Measurements from ENCODE around the gene PSMA7. TPM values are rescaled to one million over a fixed set of nuclear protein-coding genes. Genes with fewer than 3 reads are reported as not detected.

Gene PSMA7
- 230 TPM for total RNA-seq
- long read RNA-seq, transcript PSMA7-203 (7 exons, 996 nt), result major isoform, 138 of 220 reads
- long read RNA-seq, transcript PSMA7-206 (4 exons, 548 nt), result minor isoform, 71 of 220 reads
- long read RNA-seq, partial matches to known transcripts, result 6 of 220 reads
- long read RNA-seq, other reads (novel, unspliced or antisense), result 4 of 220 reads

DNA sequence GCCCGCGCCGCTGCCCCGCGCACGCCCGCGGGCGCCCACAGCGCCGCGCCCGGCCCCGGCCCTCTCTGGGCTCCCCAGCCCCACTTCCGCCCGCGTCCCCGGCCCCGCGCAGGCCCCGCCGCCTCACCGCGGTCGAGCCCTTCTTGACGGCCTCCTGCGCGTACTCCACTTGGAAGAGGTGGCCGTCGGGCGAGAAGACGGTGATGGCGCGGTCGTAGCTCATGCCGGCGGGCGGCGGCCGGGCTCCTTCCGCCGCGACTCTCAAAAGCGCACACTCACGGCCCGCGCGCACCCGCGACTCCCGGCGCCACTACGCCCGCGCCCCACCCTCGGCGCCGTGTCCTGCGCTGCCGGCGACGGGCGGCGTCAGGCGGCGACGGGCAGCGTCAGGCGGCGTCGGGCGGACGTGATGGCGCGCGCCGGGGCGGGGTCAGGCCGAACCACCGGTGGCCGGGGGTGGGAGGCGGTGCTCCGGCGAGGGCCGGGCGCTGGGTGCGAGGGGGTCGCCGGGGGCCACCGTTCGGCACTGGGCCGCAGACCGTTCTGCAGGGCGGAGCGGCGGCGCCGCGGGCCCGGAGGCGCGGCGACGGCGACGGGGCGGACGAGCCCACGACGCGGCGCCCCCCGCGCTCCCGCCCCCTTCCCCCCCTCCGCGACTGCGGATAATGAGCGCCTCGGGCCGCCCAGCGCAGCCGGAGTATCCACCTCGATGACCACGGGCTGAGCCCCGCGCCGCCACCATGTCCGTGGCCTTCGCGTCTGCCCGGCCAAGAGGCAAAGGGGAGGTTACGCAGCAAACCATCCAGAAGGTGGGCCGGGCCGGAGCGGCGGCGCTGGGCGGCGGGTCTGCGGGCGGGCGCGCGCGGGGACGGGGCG, at the start of gene PSMA7, which contains the start of gene SS18L1:
TSS of gene PSMA7 (minus strand) at position 314 of the 876 bp plus-strand sequence. CDS start at position 223, 91 bp downstream.
TSS of gene SS18L1 (plus strand) at position 689 of the 876 bp plus-strand sequence. CDS start at position 741, 52 bp downstream.
- peak; percentile 94 for DNase-seq (ENCODE audit: missing footprints)
- ATAC-seq, result peak; percentile 96
- intact Hi-C loops (cut with DNase I), result loop anchor here (2.0 to 10.0 kb wide), 6 partner anchors 21 to 231 kb away; partner anchors contain the start of genes LSM14B, MTG2, OSBPL2 and TAF4

DNA sequence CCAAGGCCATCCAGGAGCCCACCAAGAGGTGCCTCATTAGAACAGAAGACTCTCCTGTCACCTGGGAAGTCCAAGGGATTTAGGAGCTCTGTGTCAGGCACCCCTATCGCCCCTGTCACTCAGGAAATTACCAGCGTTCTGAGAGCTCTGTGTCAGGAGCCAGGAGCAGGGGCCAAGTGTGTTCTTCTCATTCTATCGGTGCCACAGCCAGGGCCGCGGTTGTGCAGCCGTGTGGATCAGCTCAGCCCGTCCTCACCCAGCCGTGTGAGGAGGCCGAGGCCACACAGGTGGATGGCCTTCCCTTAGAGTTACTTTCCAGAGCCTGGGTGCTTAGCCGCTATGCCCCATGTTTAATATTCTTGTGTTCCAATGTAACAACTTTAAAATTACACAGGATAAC, 49.4 kb upstream of the PSMA7 start:
- intact Hi-C loops (cut with DNase I), result no loop called here
- DNase-seq (ENCODE audit: missing footprints) (peak; percentile 34), ATAC-seq (peak; percentile 43)

DNA sequence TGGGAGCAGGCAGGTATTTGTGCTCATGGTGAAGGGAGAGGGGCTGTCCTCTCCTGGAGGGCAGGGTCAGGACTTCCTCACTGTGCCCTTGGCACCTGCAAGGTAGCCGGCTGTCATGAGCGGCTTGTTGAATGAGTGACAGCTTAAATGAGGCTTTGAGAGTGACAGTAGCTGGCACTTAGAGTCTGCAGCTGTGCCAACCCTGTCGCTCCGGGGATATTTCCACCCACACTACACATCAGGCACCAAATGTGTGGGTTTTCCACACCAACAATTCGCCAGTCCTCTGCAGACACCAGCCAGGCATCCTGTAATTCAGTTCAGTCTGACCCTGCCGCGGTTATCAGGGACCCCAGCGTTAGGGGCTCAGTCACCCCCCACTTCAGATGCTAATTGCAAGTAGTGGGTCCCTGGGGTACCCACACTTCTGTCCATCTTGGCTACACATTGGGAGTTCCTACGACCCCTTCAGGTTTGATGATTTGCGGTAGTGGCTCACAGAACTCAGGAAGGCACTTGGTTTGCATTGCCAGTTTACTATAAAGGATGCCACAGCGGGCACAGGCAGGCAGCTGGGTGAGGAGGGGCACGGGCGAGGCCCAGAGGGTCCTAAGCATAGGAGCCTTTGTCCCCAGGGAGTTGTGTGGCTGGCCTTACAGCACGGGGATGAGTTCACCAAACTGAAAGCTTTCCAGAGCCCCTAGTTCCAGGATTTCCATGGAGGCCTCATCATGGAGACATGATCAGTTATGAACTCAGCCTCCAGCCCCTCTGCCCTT, 48.8 kb upstream of the PSMA7 start:
- peak; percentile 49 for ATAC-seq

DNA sequence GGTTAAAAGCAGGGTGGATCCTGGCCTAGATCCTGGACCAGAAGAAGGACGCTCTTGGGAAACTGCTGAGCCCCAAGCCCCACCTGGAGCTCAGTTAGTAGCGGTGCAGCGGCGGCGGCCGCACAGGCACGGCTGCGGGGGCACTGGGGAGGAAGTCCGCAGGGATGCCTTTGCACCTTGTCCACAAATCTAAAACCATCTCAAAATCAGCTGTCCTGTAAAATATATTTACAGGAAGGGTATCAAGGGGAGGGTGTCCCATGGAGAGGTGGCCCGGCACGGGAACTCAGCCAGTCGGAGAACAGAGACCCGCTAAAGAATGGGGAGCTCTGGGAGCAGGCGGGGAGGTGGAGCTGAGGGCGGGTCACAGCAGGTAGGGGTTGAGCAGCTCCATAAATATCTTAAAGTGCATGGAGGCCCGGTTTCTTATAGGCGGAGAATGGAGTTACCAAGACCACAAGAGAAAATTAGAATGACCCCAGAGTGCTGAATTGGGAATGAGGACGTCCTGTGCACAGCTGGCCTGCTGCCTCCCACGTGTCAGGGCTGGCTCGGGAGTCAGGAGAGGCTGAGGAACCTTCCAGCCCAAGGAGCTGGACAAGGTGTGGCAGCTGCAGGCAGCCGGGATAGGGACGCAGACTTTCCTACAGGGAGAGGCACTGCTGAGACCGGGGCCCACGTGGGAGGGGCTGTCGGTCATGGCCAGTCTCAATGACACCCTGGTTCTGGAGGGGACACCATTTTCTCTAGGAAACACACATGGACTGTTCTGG, 47.6 kb upstream of the PSMA7 start:
- DNase-seq (ENCODE audit: missing footprints), result peak; percentile 33
- no peak for ATAC-seq
- intact Hi-C loops (cut with DNase I), result no loop called here

More for the DNA sequence above, 48.8 kb upstream of the PSMA7 start:
- intact Hi-C loops (cut with DNase I), result no loop called here
- peak; percentile 37 for DNase-seq (ENCODE audit: missing footprints)

DNA sequence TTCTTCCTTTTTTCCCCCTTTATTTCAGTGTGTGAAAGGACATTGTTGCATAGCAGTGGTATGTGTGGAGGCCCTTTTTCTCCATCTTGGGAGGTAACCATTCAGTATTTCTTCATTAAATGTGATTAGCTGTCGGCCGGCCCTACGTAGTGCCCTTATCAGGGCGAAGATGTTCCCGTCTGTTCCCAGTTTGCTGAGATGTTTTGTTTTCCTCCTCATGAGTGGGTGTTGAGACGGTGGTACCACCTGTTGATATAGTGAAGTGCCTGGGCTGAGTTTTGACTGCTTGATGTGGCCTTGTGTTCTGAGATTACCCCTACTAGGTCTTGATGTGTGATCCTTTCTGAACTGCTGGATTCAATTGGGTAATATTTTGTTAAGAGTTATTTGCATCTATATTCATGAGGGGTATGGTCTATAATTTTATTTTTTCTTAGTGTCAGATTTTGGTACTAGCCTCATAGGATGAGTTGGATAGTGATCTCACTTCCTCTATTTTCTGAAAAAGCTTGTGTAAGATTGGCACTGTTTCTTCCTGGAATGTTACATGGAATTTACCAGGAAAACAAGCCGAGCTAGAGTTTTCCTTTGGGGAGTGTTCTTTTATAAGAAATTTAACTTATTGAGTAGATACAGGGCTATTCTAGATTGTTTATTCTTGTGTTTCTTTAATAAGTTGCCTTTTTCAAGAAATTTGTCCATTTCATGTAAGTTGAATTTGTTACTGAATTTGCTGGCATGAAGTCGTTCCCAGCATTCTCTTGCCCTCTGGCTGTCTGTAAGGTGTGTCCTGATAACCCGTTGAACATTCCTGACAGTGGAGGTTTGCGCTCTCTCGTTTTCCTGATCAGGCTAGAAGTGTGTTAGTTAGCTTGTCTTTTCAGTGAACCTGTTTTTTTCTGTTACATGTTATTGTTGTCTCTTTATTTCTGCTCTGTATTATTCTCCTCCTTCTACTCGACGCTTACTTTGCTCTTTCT, 44.0 kb upstream of the PSMA7 start:
- intact Hi-C loops (cut with DNase I), result loop anchor here (10.0 kb wide), 1 partner anchor 198 kb away; the partner anchor contains the start of gene RPS21
- DNase-seq (ENCODE audit: missing footprints) (peak; percentile 11), ATAC-seq (no peak)

DNA sequence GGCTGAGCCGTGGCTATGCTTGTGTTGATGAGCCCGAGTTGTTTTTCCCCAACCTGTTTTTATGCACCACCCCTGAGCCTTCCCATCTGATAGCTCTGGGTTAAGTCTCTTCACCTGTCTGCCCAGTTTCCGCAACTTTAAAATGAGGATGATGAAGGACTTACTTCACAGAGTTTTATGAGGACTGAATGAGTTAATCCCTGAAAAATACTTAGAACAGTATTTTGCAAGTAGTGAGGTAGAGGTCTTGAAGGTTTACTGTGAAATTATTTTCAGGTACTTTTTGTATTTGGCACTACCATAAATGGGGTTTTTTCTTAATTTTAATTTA, 42.9 kb upstream of the PSMA7 start:
- ATAC-seq, result no peak
- DNase-seq (ENCODE audit: missing footprints), result no peak
- intact Hi-C loops (cut with DNase I), result loop anchor here (10.0 kb wide), 1 partner anchor 199 kb away; the partner anchor contains the start of gene RPS21

DNA sequence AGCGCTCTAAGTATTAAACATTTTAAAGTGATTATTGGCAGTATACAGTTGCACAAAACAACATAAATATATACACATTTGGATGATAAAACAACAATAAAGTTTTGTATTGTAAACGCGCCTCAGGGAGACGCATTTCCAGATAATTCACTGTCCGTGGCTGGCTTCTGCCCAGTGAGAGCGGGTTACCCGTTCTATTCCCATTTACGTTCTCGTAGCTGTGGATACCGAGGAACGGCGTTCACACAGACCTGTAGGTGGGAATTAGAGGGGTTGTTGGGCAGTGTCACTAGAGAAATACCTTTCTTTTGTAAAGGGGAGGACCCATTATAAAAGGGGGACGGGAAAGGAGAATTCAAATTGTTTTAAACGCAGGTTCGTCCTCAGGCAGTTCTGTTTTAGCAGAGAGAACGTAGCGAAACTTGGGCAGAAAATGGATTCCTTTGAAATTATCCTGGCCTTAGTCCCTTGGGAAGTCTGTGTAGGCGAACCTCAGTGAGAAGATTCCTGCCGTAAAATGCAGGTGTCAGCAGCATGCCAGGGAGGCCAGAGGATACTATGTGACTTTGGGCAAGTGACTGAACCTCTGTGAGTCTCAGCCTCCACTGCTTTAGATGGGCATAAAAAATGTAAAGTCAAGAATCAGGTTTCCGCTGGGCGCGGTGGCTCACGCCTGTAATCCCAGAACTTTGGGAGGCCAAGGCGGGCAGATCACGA, 40.4 kb upstream of the PSMA7 start:
- ATAC-seq (no peak), DNase-seq (ENCODE audit: missing footprints) (peak; percentile 23)
- intact Hi-C loops (cut with DNase I), result loop anchor here (5.0 to 10.0 kb wide), 3 partner anchors 41 to 201 kb away; partner anchors contain the start of genes PSMA7, RPS21 and SS18L1

DNA sequence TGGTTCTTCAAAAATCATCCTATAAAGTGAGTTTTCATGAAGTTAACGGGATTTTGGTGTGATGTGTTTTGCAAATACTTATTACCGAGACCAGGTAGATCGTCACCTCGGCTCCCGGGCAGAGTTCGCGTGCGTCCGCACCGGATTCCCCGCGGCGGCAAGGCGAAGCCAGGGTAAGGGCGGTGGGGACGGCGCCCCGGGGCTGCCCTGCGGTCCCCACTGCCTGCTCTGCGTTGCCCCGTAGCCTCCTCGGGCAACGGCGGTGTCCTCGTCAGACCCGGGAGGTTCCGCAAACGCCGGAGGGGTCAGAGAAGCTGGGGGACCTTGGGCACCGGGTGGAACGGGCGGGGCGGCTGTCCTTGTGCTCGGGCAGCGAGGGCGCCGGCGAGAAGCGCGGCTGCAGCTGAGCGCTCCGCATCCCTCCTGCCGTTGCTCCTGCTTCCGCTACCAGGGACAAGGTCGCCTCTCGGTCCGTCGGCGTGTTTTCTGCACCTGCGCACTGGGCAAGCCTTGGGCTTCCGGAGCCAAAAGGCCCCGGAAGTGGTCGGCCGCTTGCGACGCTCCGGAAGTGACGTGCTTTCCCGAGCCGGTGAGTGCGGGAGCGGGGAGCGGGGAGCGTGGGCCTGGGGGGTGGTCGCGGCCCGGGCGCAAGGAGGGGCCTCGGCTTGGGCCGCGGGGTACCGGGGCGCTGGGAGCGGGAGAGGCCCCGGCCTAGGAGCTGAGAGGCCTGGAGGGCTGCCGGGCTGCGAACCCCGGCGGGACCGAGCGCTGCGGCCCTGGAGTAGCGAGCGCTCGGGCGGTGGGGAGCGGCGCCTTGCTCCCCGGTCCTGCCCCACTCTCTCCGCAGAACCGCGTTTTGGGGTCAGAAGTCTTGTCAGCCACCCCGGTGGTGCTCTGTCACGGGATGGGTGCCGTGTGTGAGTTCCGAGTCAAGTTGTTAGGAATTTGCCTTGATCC, 39.6 kb upstream of the PSMA7 start, which contains the start of gene MTG2:
TSS of gene MTG2 (plus strand) at position 560 of the 957 bp plus-strand sequence. CDS start 10,393 bp downstream, outside the sequence.
- intact Hi-C loops (cut with DNase I), result loop anchor here (5.0 to 10.0 kb wide), 3 partner anchors 40 to 202 kb away; partner anchors contain the start of genes PSMA7, RPS21 and SS18L1
- peak; percentile 97 for ATAC-seq
- DNase-seq (ENCODE audit: missing footprints), result peak; percentile 96

DNA sequence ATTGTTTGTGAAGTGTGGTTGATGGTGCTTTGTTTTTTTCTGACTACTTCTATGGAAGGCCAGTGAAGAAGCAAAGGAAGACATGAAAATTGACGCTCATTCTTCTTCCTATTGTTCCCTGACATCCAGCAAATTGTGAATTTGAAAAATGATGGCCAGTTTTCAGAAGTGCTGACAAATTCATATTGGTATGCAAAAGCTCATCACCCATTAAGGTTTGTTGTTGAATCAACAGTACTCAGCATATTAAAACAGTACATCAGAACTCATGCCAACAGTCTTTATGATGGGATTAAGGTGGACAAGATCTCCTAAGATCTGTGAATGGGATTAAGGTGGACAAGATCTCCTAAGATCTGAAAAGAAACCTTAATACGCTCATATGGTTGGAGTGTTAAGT, 38.6 kb upstream of the PSMA7 start:
- DNase-seq (ENCODE audit: missing footprints) (no peak), ATAC-seq (no peak)
- intact Hi-C loops (cut with DNase I), result loop anchor here (2.0 to 10.0 kb wide), 4 partner anchors 39 to 203 kb away; partner anchors contain the start of genes HRH3, PSMA7, RPS21 and SS18L1

DNA sequence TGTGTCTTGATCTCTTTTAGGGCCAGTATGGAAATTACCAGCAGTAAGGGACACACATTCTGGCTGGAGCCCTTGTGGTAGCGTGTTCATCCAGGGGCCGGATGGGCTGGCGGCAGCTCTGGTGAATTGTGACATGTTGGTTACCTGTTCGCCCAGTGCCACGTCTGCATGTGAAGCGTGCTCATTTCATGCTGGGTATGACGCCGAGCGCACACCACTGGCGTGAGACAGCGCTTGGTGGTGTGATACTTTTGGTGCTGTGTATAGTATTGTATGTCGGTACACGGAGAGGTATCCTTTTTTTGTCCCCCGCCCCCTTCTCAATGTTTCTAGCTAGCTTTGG, 35.9 kb upstream of the PSMA7 start:
- peak; percentile 65 for DNase-seq (ENCODE audit: missing footprints)
- no peak for ATAC-seq
- intact Hi-C loops (cut with DNase I), result no loop called here

DNA sequence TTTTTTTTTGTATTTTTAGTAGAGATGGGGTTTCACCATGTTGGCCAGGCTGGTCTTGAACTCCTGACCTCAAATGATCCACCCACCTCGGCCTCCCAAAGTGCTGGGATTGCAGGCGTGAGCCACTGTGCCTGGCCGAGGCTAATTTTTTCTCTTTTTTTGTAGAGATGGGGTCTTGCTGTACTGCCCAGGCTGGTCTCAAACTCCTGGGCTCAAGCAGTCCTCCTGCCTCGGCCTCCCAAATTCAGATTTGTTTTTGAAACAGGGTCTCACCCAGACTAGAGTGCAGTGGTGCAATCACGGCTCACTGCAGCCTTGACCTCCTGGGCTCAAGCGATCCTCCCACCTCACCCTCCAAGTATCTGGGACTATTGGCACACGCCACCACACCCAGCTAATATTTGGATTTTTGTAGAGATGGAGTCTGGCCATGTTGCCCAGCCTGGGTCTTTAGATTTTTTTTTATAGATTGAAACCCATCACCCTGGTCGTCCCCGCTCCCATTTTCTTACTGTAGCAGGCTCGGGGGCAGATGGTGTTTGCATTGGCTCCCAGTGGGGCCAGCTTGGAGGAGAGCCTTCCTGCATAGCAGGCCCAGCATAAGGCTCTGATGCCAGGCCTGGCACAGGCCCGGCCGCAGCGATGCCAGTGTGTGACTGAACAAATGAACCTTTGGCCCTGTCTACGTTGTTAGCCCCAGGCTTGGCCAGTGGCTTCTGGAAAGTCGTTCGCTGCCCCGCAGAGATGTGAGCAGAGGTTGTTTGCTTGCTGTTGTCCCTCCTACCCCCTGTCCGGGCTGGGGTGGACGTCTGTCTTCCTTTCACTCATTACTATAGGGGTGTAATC, 35.3 kb upstream of the PSMA7 start:
- DNase-seq (ENCODE audit: missing footprints), result peak; percentile 11
- intact Hi-C loops (cut with DNase I), result no loop called here
- ATAC-seq, result no peak

DNA sequence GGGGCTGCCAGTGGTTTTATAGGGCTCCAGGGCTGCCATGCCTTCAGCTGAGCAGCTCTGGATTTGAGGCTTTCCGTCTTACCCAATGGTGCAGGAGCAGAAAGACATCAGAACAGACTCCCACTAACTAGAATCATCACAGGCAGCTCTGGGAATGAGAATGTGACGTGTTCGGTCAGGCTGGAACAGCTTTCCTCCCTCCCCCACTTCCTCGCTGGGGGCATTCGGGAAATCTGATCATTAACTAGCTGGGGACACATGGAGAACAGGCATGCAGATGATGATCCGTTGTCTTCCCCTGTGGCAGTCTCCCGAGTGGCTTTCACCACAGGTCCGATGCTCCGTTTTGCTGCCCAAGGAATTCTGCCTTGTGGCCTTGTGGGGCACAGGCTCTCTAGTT, 34.1 kb upstream of the PSMA7 start:
- no peak for ATAC-seq

DNA sequence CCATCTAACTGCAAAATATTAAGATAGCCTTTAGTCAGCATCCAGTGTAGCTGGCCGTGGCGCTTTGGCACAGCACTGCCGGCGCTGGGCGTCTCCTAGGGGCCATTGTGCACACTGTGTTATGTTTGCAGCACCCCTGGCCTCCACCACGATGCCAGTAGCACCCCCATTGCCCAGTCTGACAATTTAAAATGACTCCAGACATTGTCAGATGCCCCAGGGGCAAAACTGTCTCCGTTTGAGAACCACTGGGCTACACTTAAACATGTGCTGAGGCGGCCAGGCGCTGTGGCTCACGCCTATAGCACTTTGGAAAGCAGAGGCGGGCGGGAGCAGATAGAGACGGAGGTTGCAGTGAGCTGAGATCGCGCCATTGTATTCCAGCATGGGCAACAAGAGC, 33.7 kb upstream of the PSMA7 start:
- peak; percentile 21 for DNase-seq (ENCODE audit: missing footprints)
- intact Hi-C loops (cut with DNase I), result no loop called here
- ATAC-seq, result no peak

More for the DNA sequence above, 34.1 kb upstream of the PSMA7 start:
- intact Hi-C loops (cut with DNase I), result no loop called here
- DNase-seq (ENCODE audit: missing footprints), result no peak

DNA sequence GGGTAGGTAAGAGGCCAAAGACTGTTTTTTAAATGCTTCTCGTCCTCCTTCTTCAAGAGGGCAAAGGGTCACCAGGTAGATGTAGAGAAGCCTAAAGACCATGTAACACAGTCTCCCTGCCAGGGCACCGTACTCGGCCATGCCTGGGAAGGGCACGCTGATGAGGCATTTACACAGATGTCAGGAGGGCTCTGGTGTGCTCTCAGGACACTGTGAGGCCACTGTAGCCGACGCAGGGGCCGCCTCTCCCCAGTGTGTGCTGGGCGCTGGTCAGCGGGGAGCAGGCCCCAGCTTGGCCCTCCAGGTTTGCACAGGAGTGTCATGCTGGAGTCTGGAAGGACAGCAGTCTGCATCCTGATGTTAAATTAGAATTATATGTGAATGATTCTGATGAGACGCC, 32.5 kb upstream of the PSMA7 start:
- DNase-seq (ENCODE audit: missing footprints), result peak; percentile 13
- no peak for ATAC-seq
- intact Hi-C loops (cut with DNase I), result no loop called here

Measured in Right ventricle myocardium inferior (tissue), 1 donor.